ENCODE results near the gene DSP. TPM values are rescaled to one million over a fixed set of nuclear protein-coding genes. Genes with fewer than 3 reads are reported as not detected.
A peak's percentile ranks its signal among the peaks of the same experiment; 100 is the strongest.

DSP gene
- polyA plus RNA-seq, 1 donor (not counting 4 experiments of a cell fraction or from before 2014, with no cell fraction given) = 255 TPM

- H3K4me3 ChIP-seq (ENCODE audit: control insufficient read depth in 2 of 3, extremely low read depth in 1 of 3, insufficient read depth in 2 of 3, low read depth in 1 of 3, low read length in 3 of 3) = peak overlapping the region; percentile 65 to 93 (median 78)
- TF ChIP-seq EZH2 (IDR thresholded peaks at IDR 0.05; ENCODE audit: low read length) = no peak
- TF ChIP-seq, protein P1, sequence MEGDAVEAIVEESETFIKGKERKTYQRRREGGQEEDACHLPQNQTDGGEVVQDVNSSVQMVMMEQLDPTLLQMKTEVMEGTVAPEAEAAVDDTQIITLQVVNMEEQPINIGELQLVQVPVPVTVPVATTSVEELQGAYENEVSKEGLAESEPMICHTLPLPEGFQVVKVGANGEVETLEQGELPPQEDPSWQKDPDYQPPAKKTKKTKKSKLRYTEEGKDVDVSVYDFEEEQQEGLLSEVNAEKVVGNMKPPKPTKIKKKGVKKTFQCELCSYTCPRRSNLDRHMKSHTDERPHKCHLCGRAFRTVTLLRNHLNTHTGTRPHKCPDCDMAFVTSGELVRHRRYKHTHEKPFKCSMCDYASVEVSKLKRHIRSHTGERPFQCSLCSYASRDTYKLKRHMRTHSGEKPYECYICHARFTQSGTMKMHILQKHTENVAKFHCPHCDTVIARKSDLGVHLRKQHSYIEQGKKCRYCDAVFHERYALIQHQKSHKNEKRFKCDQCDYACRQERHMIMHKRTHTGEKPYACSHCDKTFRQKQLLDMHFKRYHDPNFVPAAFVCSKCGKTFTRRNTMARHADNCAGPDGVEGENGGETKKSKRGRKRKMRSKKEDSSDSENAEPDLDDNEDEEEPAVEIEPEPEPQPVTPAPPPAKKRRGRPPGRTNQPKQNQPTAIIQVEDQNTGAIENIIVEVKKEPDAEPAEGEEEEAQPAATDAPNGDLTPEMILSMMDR (optimal IDR thresholded peaks at IDR 0.05 in 1 of 3, IDR thresholded peaks at IDR 0.05 in 1 of 3, conservative IDR thresholded peaks at IDR 0.05 in 1 of 3; ENCODE audit: extremely low read depth in 1 of 3, insufficient read depth in 2 of 3, low read length in 3 of 3) = no peak
- dilution Hi-C loops (cut with MboI; ENCODE audit: extremely low pct_ligation_motif_present, low sequenced_read_pairs) = loop anchor here (25.0 kb wide), 1 partner anchor 179 kb away; no protein-coding TSS in a partner anchor
These were observed 49.4 kb downstream of the DSP start for GRCh38 chr6:7590918-7591302.

GRCh38 chr6:7591770-7592169 is 50.3 kb downstream of the DSP start:
- no peak overlapping the region for H3K27ac ChIP-seq (ENCODE audit: control insufficient read depth, insufficient read depth, low read length)
- H3K9me3 ChIP-seq (ENCODE audit: control insufficient read depth, low read depth, low read length) = no peaks in the 10 kb centered on the region
- no peak overlapping the region for H3K9ac ChIP-seq (ENCODE audit: control insufficient read depth, extremely low read depth, insufficient read depth, low read length)
- FAIRE-seq (no peak), DNase-seq (ENCODE audit: low read depth, low spot score) (no peak)
- peaks cover 17% of the 10 kb centered on the region for H3K4me1 ChIP-seq (ENCODE audit: control insufficient read depth, extremely low read depth, insufficient read depth, low read length)
- H3K27me3 ChIP-seq (ENCODE audit: control insufficient read depth, extremely low read depth, insufficient read depth, low read length) = no peaks in the 10 kb centered on the region
- dilution Hi-C loops (cut with MboI; ENCODE audit: extremely low pct_ligation_motif_present, low sequenced_read_pairs) = loop anchor here (25.0 kb wide), 1 partner anchor 179 kb away; no protein-coding TSS in a partner anchor
- H3K36me3 ChIP-seq (ENCODE audit: control insufficient read depth in 2 of 2, extremely low read depth in 1 of 2, insufficient read depth in 2 of 2, low read length in 2 of 2) = peaks cover 0 to 9% of the 10 kb centered on the region in 2 experiments
- no peaks in the 10 kb centered on the region for H3K9me1 ChIP-seq (ENCODE audit: control insufficient read depth, extremely low read depth, insufficient read depth, low read length)
- peaks cover 32% of the 10 kb centered on the region for H3K79me2 ChIP-seq (ENCODE audit: control insufficient read depth, insufficient read depth, low read length)
- H3K4me3 ChIP-seq (ENCODE audit: control insufficient read depth in 2 of 3, extremely low read depth in 1 of 3, insufficient read depth in 2 of 3, low read depth in 1 of 3, low read length in 3 of 3) = no peak overlapping the region
- no peaks in the 10 kb centered on the region for H4K20me1 ChIP-seq (ENCODE audit: control insufficient read depth, extremely low read depth, insufficient read depth, low read length)
- no peak overlapping the region for H2AFZ ChIP-seq (ENCODE audit: control insufficient read depth, low read length)
- peak overlapping the region; percentile 78 for H3K4me2 ChIP-seq (ENCODE audit: control insufficient read depth, extremely low read depth, insufficient read depth, low read depth, low read length)
- no peak for TF ChIP-seq EZH2 (IDR thresholded peaks at IDR 0.05; ENCODE audit: low read length)
- TF ChIP-seq, protein P1 (optimal IDR thresholded peaks at IDR 0.05 in 1 of 3, IDR thresholded peaks at IDR 0.05 in 1 of 3, conservative IDR thresholded peaks at IDR 0.05 in 1 of 3; ENCODE audit: extremely low read depth in 1 of 3, insufficient read depth in 2 of 3, low read length in 3 of 3) = no peak

More at GRCh38 chr6:7590918-7591302, 49.4 kb downstream of the DSP start:
- Histone ChIP-seq H3K4me2 (ENCODE audit: control insufficient read depth, extremely low read depth, insufficient read depth, low read depth, low read length) (peak overlapping the region; percentile 78), H3K79me2 (ENCODE audit: control insufficient read depth, insufficient read depth, low read length) (peaks cover 32% of the 10 kb centered on the region), H3K27me3 (ENCODE audit: control insufficient read depth, extremely low read depth, insufficient read depth, low read length) (no peaks in the 10 kb centered on the region), H2AFZ (ENCODE audit: control insufficient read depth, low read length) (no peak overlapping the region), H3K9me1 (ENCODE audit: control insufficient read depth, extremely low read depth, insufficient read depth, low read length) (no peaks in the 10 kb centered on the region), H3K36me3 (ENCODE audit: control insufficient read depth in 2 of 2, extremely low read depth in 1 of 2, insufficient read depth in 2 of 2, low read length in 2 of 2) (peaks cover 0 to 6% of the 10 kb centered on the region in 2 experiments), H4K20me1 (ENCODE audit: control insufficient read depth, extremely low read depth, insufficient read depth, low read length) (no peaks in the 10 kb centered on the region), H3K27ac (ENCODE audit: control insufficient read depth, insufficient read depth, low read length) (no peak overlapping the region), H3K9ac (ENCODE audit: control insufficient read depth, extremely low read depth, insufficient read depth, low read length) (peak overlapping the region; percentile 79), H3K9me3 (ENCODE audit: control insufficient read depth, low read depth, low read length) (no peaks in the 10 kb centered on the region), H3K4me1 (ENCODE audit: control insufficient read depth, extremely low read depth, insufficient read depth, low read length) (peaks cover 20% of the 10 kb centered on the region)
- DNase-seq (ENCODE audit: low read depth, low spot score) (no peak), FAIRE-seq (no peak)

All from keratinocyte (primary cell).